Bronchial epithelial cell (primary cell): ENCODE data around the gene MOK. TPM values are rescaled to one million over a fixed set of nuclear protein-coding genes. Genes with fewer than 3 reads are reported as not detected.

Experiments used
- DNase-seq: peaks from one replicate; pipeline ENCODE4 v3.0.0-alpha.2; 2010; ENCODE audit warnings: low read depth
- FAIRE-seq: peaks from 2 replicates; lab custom pipeline; 2011; peaks lifted over from hg19 to GRCh38; lab: Jason Lieb, UNC
- H3K27me3 ChIP-seq: 2 replicates; pipeline ENCODE4 v1.5.1; 2011; ENCODE audit warnings: low read length; ENCODE audit not compliant: control insufficient read depth, insufficient read depth
- H3K36me3 ChIP-seq: 2 replicates; pipeline ENCODE4 v1.5.1; 2011; ENCODE audit warnings: low read length; ENCODE audit not compliant: control insufficient read depth, insufficient read depth
- H3K4me3 ChIP-seq: 2 replicates; pipeline ENCODE4 v1.5.1; 2011; ENCODE audit warnings: mild to moderate bottlenecking, low read depth, low read length, control low read depth
- total RNA-seq: library from RNA; depleted of rRNA; stranded (reverse); fragments of >200 nt; gene quantifications from 2 replicates; pipeline ENCODE4 v1.2.1, GENCODE V29; 2014
- TF ChIP-seq, protein P1 (sequence below): IDR thresholded peaks from 2 replicates; pipeline ENCODE4 v1.5.1; 2011; ENCODE audit warnings: mild to moderate bottlenecking, moderate library complexity, low read length, control low read depth, inconsistent platforms; ENCODE audit not compliant: insufficient read depth, severe bottlenecking

Gene MOK
- total RNA-seq, 1 donor from 2014 or later, result 3.2 TPM

DNA sequence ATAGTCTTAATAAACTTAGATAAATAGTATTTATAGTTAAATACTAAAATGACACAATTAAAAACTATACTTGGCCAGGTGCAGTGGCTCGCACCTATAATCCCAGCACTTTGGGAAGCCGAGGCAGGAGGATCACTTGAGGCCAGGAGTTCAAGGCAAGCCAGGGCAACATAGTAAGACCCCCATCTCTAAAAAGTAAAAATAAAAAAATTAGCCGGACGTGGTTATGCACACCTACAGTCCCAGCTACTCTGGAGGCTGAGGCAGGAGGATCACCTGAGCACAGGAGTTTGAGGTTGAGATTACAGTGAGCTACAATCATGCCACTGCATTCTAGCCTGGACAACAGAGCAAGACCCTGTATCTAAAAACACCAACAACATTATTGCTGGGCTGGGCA, 41.7 kb upstream of the MOK start:
- DNase-seq, result no peak
- TF ChIP-seq, protein P1, sequence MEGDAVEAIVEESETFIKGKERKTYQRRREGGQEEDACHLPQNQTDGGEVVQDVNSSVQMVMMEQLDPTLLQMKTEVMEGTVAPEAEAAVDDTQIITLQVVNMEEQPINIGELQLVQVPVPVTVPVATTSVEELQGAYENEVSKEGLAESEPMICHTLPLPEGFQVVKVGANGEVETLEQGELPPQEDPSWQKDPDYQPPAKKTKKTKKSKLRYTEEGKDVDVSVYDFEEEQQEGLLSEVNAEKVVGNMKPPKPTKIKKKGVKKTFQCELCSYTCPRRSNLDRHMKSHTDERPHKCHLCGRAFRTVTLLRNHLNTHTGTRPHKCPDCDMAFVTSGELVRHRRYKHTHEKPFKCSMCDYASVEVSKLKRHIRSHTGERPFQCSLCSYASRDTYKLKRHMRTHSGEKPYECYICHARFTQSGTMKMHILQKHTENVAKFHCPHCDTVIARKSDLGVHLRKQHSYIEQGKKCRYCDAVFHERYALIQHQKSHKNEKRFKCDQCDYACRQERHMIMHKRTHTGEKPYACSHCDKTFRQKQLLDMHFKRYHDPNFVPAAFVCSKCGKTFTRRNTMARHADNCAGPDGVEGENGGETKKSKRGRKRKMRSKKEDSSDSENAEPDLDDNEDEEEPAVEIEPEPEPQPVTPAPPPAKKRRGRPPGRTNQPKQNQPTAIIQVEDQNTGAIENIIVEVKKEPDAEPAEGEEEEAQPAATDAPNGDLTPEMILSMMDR, result no peak
- H3K27me3 ChIP-seq, result no peaks in the 10 kb centered on the region
- H3K4me3 ChIP-seq, result no peak overlapping the region
- H3K36me3 ChIP-seq, result peaks cover 10% of the 10 kb centered on the region
- FAIRE-seq, result no peak

DNA sequence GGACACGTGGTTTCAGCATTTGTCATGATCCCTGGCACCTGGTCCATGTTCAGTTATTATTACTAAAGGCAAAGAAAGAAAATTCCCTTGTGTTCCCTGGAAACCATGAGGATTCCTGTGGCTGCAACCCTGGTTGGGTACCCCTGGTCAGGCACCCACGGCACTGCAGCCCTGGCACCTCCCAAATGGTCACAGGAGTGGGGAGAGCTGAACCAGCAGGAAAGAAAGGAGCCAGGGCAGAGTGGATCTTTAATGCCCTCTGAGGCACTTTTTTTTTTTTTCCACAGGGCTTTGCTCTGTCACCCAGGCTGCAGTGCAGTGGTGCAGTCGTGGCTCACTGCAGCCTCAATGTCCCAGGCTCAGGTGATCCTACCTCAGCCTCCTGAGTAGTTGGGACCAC, 40.3 kb upstream of the MOK start:
- no peak for FAIRE-seq
- no peak for DNase-seq
- no peaks in the 10 kb centered on the region for H3K27me3 ChIP-seq
- no peak overlapping the region for H3K4me3 ChIP-seq
- H3K36me3 ChIP-seq, result peaks cover 12% of the 10 kb centered on the region
- TF ChIP-seq, protein P1, result no peak

DNA sequence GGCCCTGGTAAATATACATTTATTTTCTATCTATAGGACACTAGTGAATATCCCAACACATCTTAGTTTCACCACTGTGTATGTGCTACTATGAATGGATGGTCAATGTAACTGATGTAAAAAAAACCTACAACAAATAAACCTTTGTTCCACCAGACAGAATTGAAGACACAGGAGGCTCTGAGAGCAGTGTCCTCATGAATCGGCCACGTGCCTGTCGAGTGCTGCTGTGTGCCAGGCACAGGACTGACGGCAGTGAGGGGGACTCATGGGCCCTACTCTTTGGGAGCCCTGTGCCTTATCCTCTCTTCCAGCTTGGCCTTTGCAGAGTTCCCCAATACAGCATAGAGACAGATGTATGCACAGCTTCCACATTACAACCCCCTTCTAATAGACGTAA, 39.5 kb upstream of the MOK start:
- Histone ChIP-seq H3K36me3 (peaks cover 12% of the 10 kb centered on the region), H3K4me3 (no peak overlapping the region), H3K27me3 (no peaks in the 10 kb centered on the region)
- TF ChIP-seq, protein P1, result no peak
- peak; percentile 84 for FAIRE-seq
- no peak for DNase-seq

DNA sequence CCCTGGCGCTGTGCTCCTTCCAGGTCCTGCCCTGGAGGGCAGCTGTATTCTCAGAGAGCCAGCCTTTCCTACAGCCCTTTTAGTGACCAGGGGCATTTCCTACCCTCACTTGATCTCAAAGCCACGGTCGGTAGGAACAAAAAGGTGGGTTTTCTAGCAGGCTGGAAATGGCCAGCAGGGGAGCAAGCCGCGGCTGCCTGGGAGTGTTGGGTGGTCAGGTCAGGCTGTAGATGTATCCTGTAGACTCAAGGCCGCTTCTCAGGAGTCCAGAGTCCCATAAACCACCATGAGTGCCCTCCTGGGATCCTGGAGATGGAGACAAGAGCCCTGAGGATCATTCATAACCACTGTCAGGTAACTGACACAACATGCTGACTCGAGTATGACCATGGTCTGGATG, 39.1 kb upstream of the MOK start:
- DNase-seq, result no peak
- H3K27me3 ChIP-seq, result no peaks in the 10 kb centered on the region
- FAIRE-seq, result no peak
- peaks cover 14% of the 10 kb centered on the region for H3K36me3 ChIP-seq
- H3K4me3 ChIP-seq, result no peak overlapping the region
- TF ChIP-seq, protein P1, result no peak

DNA sequence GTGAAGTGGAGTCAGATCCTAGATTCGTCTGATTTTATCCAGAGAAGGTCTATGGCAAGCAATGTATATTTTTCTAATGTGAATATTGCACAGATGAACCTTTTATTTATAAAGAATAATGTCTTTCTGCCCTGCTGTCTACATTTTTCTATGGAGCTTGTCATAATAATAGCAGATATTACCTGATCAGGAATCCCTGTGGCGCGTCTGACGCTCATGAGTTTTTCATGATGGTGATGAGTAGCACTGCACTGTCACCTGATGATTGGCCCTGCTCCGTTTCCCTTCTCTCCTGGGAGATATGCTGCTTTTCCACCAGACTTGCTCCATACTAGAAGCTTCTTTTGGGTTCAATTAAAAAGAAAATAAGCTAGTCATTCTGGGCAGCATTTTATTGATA, 37.3 kb upstream of the MOK start:
- no peak for FAIRE-seq
- peaks cover 18% of the 10 kb centered on the region for H3K36me3 ChIP-seq
- H3K4me3 ChIP-seq, result no peak overlapping the region
- H3K27me3 ChIP-seq, result no peaks in the 10 kb centered on the region
- DNase-seq, result no peak
- TF ChIP-seq, protein P1, result no peak

DNA sequence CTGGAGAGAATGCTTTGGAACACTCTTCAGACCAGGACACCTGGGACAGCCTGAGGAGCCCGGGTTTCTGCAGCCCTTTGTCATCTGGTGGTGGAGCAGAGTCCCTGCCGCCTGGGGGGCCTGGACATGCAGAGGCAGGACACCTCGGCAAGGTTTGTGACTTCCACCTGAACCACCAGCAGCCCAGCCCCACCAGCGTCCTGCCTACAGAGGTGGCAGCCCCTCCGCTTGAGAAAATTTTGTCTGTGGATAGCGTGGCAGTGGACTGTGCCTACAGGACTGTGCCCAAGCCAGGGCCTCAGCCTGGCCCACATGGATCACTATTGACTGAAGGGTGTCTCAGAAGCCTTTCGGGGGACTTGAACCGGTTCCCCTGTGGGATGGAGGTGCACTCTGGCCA, 36.6 kb upstream of the MOK start:
- DNase-seq (no peak), FAIRE-seq (no peak)
- Histone ChIP-seq H3K27me3 (no peaks in the 10 kb centered on the region), H3K36me3 (peaks cover 18% of the 10 kb centered on the region), H3K4me3 (no peak overlapping the region)
- TF ChIP-seq, protein P1, result no peak
